CD14-positive monocyte (primary cell): ENCODE results near the gene CALHM5. TPM values are rescaled to one million over a fixed set of nuclear protein-coding genes. Genes with fewer than 3 reads are reported as not detected.
A peak's percentile ranks its signal among the peaks of the same experiment; 100 is the strongest.

Experiments
- DNase-seq, 3 donors: peaks; one replicate each; pipeline ENCODE4 v3.0.0-alpha.2; 2011 to 2022
- H2AFZ ChIP-seq: 2 replicates; pipeline ENCODE4 v1.6.0; 2012; ENCODE audit warnings: mild to moderate bottlenecking, low read depth, low read length, inconsistent platforms; ENCODE audit not compliant: insufficient read depth, poor library complexity, severe bottlenecking
- H3K27ac ChIP-seq, 2 donors: 1 replicate in 1 of 2; 2 replicates in 1 of 2; pipeline ENCODE4 v1.5.1; 2012 to 2013; ENCODE audit warnings: low read length in 2 of 2, control low read depth in 1 of 2, inconsistent platforms in 1 of 2, low read depth in 1 of 2, mild to moderate bottlenecking in 1 of 2
- H3K27me3 ChIP-seq, 2 donors: one replicate each; pipeline versions ENCODE4 v1.6.0 to v1.6.1; 2011 to 2013; ENCODE audit warnings: low read length in 2 of 2; ENCODE audit not compliant: control insufficient read depth in 2 of 2, insufficient read depth in 2 of 2
- H3K36me3 ChIP-seq, 2 donors: replicated peaks in 1 of 2; 1 replicate in 1 of 2; 2 replicates in 1 of 2; pipeline versions ENCODE4 v1.5.1 to v1.6.1; 2012 to 2013; ENCODE audit warnings: low read length in 2 of 2, control low read depth in 1 of 2, inconsistent platforms in 1 of 2, mild to moderate bottlenecking in 1 of 2; ENCODE audit not compliant: insufficient read depth in 2 of 2, control insufficient read depth in 1 of 2
- H3K4me1 ChIP-seq, 2 donors: 1 replicate in 1 of 2; 2 replicates in 1 of 2; pipeline versions ENCODE4 v1.5.1 to v1.6.1; 2012 to 2013; ENCODE audit warnings: low read length in 2 of 2, control low read depth in 1 of 2, inconsistent platforms in 1 of 2, mild to moderate bottlenecking in 1 of 2, moderate library complexity in 1 of 2; ENCODE audit not compliant: insufficient read depth in 2 of 2, control insufficient read depth in 1 of 2
- H3K4me2 ChIP-seq: replicated peaks from 2 replicates; pipeline ENCODE3; 2012; ENCODE audit warnings: low read length, moderate library complexity, mild to moderate bottlenecking; ENCODE audit not compliant: poor library complexity, severe bottlenecking; ENCODE audit errors: extremely low read depth
- H3K4me3 ChIP-seq, 3 experiments: fragments of 200-600 bp in 1 of 3; sonication (generic) in 1 of 3; replicated peaks in 1 of 3; 1 replicate in 2 of 3; 2 replicates in 1 of 3; pipeline ENCODE4 v1.5.1; 2011 to 2013; ENCODE audit warnings: low read length in 3 of 3, mild to moderate bottlenecking in 3 of 3, control low read depth in 2 of 3, low read depth in 2 of 3, inconsistent platforms in 1 of 3, moderate library complexity in 1 of 3
- H3K79me2 ChIP-seq: 2 replicates; pipeline ENCODE4 v1.6.0; 2012; ENCODE audit warnings: mild to moderate bottlenecking, control low read depth, inconsistent platforms, low read length, moderate library complexity; ENCODE audit not compliant: insufficient read depth
- H3K9ac ChIP-seq: 2 replicates; pipeline ENCODE4 v1.6.0; 2017; ENCODE audit warnings: low read length, mild to moderate bottlenecking; ENCODE audit not compliant: insufficient read depth, poor library complexity, severe bottlenecking
- H3K9me3 ChIP-seq, 2 donors: replicated peaks in 1 of 2; 1 replicate in 1 of 2; 2 replicates in 1 of 2; pipeline versions ENCODE4 v1.5.1 to v1.6.1; 2012 to 2013; ENCODE audit warnings: low read length in 2 of 2, control low read depth in 1 of 2; ENCODE audit not compliant: control insufficient read depth in 1 of 2, insufficient read depth in 1 of 2
- H4K20me1 ChIP-seq: 2 replicates; pipeline ENCODE4 v1.6.0; 2012; ENCODE audit warnings: mild to moderate bottlenecking, low read length, control low read depth, moderate library complexity; ENCODE audit not compliant: insufficient read depth
- H3K27ac Mint-ChIP-seq, 7 donors: one replicate each; pipeline ENCODE4 v1.8.0; 2020; ENCODE audit warnings: mild to moderate bottlenecking in 7 of 7, mixed read lengths in 7 of 7, moderate library complexity in 6 of 7, inconsistent platforms in 2 of 7
- H3K27me3 Mint-ChIP-seq, 3 donors: one replicate each; pipeline ENCODE4 v1.8.0; 2021 to 2022; ENCODE audit warnings: low read depth in 3 of 3, mild to moderate bottlenecking in 3 of 3, mixed read lengths in 3 of 3, moderate library complexity in 3 of 3, inconsistent platforms in 1 of 3
- H3K36me3 Mint-ChIP-seq, 2 donors: one replicate each; pipeline ENCODE4 v1.8.0; 2020; ENCODE audit warnings: mixed read lengths in 2 of 2, inconsistent platforms in 1 of 2, mild to moderate bottlenecking in 1 of 2
- H3K4me1 Mint-ChIP-seq: one replicate; pipeline ENCODE4 v1.8.0; 2020; ENCODE audit warnings: mild to moderate bottlenecking, mixed read lengths
- H3K4me3 Mint-ChIP-seq, 2 donors: one replicate each; pipeline ENCODE4 v1.8.0; 2020; ENCODE audit warnings: mild to moderate bottlenecking in 2 of 2, mixed read lengths in 2 of 2, moderate library complexity in 1 of 2
- H3K9me3 Mint-ChIP-seq, 7 donors: one replicate each; pipeline ENCODE4 v1.8.0; 2020 to 2022; ENCODE audit warnings: mixed read lengths in 7 of 7, mild to moderate bottlenecking in 6 of 7, moderate library complexity in 6 of 7, inconsistent platforms in 2 of 7
- CTCF ChIP-seq: fragments of 200-600 bp; IDR thresholded peaks from one replicate; pipeline ENCODE4 v1.8.0; 2022; ENCODE audit warnings: antibody characterized with exemption, mild to moderate bottlenecking
- WGBS: methylation state at CpG from one replicate; pipeline ENCODE4 v1.1.5; 2013; ENCODE audit warnings: missing lambda C conversion rate; ENCODE audit not compliant: insufficient coverage; 5-methylcytosine and 5-hydroxymethylcytosine counted together
- intact Hi-C, 2 donors: fragments of 100-400 bp; cut with micrococcal nuclease; formaldehyde crosslinking; loops; one replicate each; pipeline versions ENCODE4 v1.15.0 to v1.15.1; 2023
- polyA plus RNA-seq, 3 donors: library from polyadenylated mRNA; depleted of rRNA in 1 of 3; unstranded in 2 of 3; stranded (reverse) in 1 of 3; fragments of 300-500 nt in 2 of 3; fragments of >200 nt in 1 of 3; fragmentation: Illumina TruSeq in 2 of 3; gene quantifications; 1 replicate in 2 of 3; 2 replicates in 1 of 3; pipeline ENCODE4 v1.2.3, GENCODE V29; 2012 to 2021

CALHM5 gene
- polyA plus RNA-seq, 3 donors, result 0.01 TPM; not detected in 2

- no peak overlapping the region for H3K4me3 ChIP-seq
- no peak for TF ChIP-seq CTCF
- H3K79me2 ChIP-seq, result no peaks in the 10 kb centered on the region
- H3K9ac ChIP-seq, result no peak overlapping the region
- DNase-seq, result no peak
- H3K4me3 Mint-ChIP-seq, result no peak overlapping the region
- H3K9me3 Mint-ChIP-seq, result peaks cover 3 to 9% (median 6%) of the 10 kb centered on the region in 7 donors
- WGBS, result 100% methylated on average over 2 of the region's 7 CpGs
- peaks cover 18 to 23% of the 10 kb centered on the region in 2 donors for H3K4me1 ChIP-seq
- H3K27ac ChIP-seq, result no peak overlapping the region
- no peak overlapping the region for H2AFZ ChIP-seq
- H3K27me3 Mint-ChIP-seq, result peaks cover 6 to 12% (median 9%) of the 10 kb centered on the region in 3 donors
- intact Hi-C loops, result no loop called here
- H3K4me2 ChIP-seq, result no peak overlapping the region
- peaks cover 29% of the 10 kb centered on the region for H3K4me1 Mint-ChIP-seq
- peaks cover 5 to 8% of the 10 kb centered on the region in 2 donors for H3K9me3 ChIP-seq
- peak overlapping the region in 1 of 7 donors; percentile 10 for H3K27ac Mint-ChIP-seq
- H3K36me3 ChIP-seq, result no peaks in the 10 kb centered on the region
- no peaks in the 10 kb centered on the region for H4K20me1 ChIP-seq
- H3K27me3 ChIP-seq, result no peaks in the 10 kb centered on the region
- H3K36me3 Mint-ChIP-seq, result no peaks in the 10 kb centered on the region
Measured at GRCh38 chr6:116564311-116564710, 52.9 kb downstream of the CALHM5 start.

- Histone ChIP-seq H3K27me3 (no peaks in the 10 kb centered on the region), H3K9ac (peak overlapping the region; percentile 53), H3K4me1 (peaks cover 25 to 32% of the 10 kb centered on the region in 2 donors), H3K36me3 (no peaks in the 10 kb centered on the region), H3K9me3 (peaks cover 5 to 8% of the 10 kb centered on the region in 2 donors), H3K4me3 (peak overlapping the region; percentile 9 to 52 (median 13)), H4K20me1 (no peaks in the 10 kb centered on the region), H3K4me2 (peak overlapping the region; percentile 67), H3K79me2 (peaks cover 6% of the 10 kb centered on the region), H3K27ac (no peak overlapping the region), H2AFZ (peak overlapping the region; percentile 85)
- Mint-ChIP-seq H3K36me3 (no peaks in the 10 kb centered on the region), H3K27ac (peak overlapping the region in 1 of 7 donors; percentile 26), H3K27me3 (peaks cover 6 to 12% (median 9%) of the 10 kb centered on the region in 3 donors), H3K9me3 (peaks cover 3 to 9% (median 6%) of the 10 kb centered on the region in 7 donors), H3K4me1 (peaks cover 36% of the 10 kb centered on the region), H3K4me3 (peak overlapping the region; percentile 59 to 84)
- no peak for TF ChIP-seq CTCF
- 58% methylated on average over 41 of the region's 42 CpGs for WGBS
- intact Hi-C loops, result no loop called here
- DNase-seq, result no peak
Measured at GRCh38 chr6:116564921-116565872, 53.8 kb downstream of the CALHM5 start.
